TTC549 (cell line): ENCODE results near the gene DIAPH1.

ENCODE experiments used
- FAIRE-seq: peaks from 2 replicates; lab custom pipeline; 2012; peaks lifted over from hg19 to GRCh38; lab: Jason Lieb, UNC

DIAPH1 gene

GRCh38 chr5:141518618-141519015 lies 100.2 kb downstream of the DIAPH1 start:
- FAIRE-seq = no peak

DNA sequence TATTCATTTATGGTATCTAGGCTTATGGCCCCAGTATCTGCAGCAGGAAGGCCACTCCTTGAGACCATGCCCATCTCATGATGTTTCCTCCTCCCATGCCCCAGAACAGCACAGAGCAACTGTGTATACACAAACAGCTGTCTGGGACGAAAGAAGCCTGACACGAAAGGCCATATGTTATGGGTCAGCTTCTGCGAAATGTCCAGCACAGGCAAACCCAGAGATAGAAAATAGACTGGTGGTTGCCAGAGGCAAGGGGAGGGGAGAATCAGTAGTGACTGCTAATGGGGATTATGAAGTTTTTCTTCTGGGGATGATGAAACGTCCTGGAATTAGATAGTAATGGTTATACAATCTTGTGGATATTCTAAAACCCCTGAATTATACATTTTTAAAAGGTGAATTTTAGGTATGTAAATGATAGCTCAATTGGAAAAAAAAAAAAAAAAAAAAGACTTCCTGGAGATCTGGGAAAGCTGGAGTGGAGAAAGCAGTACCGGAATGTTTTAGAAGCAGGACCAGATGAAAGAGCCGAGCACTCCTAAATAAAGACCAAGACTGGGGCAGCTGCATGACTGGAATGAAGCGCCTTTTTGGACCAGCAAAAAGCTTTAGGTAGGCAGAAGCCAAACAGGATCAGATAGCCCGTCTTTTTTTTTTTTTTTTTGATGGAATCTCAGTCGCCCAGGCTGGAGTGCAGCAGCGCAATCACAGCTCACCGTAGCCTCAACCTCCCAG lies 100.8 kb downstream of the DIAPH1 start:
- no peak for FAIRE-seq

DNA sequence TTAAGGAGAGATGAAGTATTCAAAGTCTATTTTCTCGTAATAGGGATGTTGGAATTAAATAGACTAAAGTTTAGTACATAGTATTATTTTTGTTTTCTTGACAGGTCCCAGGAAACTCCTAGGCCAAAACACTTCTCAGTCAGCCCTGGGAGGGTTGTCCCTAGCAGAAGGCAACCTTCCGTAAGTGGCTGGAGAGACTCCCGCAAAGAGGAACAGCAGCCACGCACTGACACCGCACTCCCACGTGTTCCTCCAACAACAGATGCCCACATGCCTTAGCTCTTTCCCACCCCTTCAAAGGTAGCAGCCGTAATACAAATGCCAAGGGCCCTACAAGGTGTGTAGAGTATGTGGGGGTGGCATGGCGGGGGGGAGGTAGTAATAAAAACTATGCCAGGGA lies 101.5 kb downstream of the DIAPH1 start:
- FAIRE-seq = no peak

GRCh38 chr5:141516672-141517025 lies 102.2 kb downstream of the DIAPH1 start:
- FAIRE-seq = no peak

DNA sequence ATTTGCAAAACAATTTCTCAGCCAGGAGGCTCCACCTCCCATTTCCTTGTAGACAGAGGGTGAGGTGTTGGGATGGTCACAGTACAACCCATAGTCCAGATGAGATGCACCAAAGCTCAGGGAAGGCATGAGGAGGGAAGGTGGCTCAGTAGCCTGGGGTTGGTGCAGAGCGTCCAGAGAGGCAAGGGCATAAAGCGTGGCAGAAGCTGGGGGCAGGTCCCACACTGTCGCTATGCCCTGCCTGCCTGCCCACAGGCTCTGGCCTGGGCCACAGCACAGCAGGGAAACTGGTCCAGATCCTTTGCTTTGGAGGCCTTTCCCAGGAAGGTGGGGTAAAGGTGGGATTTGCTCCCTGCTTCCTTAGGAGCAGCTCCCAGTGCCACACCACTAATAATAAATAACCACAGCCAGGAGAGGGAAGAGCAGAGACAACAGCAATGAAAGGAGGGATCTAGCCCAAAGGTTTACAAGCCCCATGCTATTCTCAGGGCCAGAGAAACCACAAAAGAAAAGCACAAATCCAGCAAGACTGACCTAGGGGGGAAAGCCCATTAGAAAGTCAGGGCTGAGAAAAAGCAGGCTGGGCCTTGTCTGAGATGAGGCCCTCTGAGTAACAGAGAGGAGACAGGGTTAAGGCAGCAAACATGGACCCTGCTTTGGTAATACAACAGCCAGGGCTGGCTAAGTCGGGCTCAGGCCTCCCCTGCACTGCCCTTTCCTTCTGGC lies 102.7 kb downstream of the DIAPH1 start:
- FAIRE-seq = no peak

DNA sequence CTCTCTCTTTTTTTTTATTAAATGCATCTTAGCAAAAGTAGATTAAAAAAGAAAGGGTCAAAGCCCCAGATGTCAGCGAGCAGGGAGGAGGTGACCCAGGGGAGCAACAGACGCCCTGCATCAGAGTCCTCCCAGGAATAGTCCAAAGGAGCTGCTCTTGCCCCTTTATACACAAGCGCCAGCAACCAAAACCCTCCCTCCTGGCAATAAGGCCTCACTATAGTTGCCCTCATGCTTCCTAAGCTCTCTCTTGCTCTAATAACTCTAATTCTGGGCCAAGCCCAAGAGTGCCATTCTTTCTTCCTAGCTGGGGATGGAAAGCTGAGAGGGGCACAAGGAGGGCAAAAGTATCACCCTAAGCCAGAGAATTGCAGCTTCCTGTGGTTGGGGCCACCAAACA lies 103.7 kb downstream of the DIAPH1 start:
- FAIRE-seq = no peak

GRCh38 chr5:141514330-141515133 lies 104.3 kb downstream of the DIAPH1 start:
- FAIRE-seq = no peak

DNA sequence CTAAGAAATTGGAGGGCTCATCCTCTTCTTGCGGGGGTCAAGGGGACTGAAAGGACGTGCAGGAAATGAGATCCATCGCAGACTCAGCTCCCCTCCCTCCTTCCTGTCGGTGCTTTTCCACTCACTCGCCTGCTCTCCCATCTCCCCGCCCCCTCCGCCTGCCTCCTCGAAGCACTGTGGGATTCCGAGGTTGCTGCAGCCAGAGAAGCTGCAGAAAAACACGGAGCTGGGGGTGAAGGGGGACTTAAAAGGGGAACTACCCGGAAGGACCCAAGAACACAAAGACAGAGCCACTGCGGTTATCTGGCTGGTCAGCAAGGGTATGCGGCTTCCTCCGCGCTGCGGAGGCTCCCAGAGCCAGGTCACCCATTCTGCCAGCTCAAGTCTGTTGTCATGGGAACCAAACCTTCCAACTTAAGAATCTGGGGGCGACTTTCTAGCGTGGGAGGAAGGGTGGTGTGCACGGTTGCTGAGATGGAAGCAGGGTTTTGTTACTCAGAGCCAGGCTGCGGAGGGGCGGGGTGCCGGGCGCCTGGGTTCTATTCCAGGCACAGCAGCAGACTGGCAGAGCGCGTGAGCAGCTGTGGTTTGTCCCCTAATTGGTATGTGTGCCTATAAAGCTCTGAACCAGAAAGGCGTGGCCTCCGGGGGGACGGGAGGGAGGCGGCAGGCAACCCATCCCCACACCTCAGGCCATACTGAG lies 105.0 kb downstream of the DIAPH1 start:
- FAIRE-seq = no peak

DNA sequence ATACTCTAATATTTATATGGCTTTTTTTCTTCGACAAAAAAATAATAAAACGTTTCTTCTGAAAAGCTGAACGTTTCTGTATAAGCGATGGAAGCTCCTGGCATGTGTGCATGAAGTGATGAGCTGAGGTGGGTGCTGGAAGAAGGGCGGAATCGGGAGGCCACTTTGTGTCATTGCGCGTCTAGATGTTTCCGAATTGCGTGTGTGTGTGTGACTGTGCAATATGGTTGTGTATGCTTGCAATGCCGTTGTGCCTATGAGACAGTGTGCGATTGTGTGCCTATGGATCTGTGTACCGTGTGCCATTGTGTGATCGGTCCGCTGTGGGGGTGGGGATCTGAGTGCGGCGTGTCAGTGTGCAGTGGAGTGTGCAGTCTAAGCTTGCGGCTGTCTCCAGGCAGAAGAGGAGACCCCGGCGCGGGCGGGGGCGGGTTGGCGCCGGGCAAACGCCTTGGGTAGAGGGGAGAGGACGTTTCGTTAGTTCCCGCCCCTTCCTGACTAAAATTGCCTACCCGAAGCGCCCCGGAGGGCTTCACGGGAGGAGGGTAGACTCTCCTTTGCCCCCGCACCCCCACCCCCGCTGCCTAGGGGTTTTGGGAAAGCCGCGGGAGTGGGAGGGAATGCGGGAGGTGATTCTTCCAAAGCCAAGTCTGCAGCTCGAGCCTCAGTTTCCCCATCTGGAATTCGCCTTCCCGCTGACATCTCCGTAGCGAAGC lies 105.7 kb downstream of the DIAPH1 start:
- no peak for FAIRE-seq

DNA sequence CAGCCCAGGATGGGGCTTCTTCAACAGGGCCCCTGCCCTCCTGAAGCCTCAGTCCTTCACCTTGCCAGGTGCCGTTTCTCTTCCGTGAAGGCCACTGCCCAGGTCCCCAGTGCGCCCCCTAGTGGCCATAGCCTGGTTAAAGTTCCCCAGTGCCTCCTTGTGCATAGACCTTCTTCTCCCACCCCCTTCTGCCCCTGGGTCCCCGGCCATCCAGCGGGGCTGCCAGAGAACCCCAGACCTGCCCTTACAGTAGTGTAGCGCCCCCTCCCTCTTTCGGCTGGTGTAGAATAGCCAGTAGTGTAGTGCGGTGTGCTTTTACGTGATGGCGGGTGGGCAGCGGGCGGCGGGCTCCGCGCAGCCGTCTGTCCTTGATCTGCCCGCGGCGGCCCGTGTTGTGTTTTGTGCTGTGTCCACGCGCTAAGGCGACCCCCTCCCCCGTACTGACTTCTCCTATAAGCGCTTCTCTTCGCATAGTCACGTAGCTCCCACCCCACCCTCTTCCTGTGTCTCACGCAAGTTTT lies 106.3 kb downstream of the DIAPH1 start:
- no peak for FAIRE-seq

DNA sequence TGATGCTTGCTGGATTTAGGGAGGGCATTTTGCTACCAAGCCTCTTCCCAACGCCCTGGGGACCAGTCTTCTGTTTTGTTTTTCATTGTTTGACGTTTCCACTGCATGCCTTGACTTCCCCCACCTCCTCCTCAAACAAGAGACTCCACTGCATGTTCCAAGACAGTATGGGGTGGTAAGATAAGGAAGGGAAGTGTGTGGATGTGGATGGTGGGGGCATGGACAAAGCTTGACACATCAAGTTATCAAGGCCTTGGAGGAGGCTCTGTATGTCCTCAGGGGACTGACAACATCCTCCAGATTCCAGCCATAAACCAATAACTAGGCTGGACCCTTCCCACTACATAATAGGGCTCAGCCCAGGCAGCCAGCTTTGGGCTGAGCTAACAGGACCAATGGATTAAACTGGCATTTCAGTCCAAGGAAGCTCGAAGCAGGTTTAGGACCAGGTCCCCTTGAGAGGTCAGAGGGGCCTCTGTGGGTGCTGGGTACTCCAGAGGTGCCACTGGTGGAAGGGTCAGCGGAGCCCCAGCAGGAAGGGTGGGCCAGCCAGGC lies 107.0 kb downstream of the DIAPH1 start:
- no peak for FAIRE-seq

- no peak for FAIRE-seq
Observed at GRCh38 chr5:141510850-141511601, 107.8 kb downstream of the DIAPH1 start.

GRCh38 chr5:141510160-141510559 lies 108.6 kb downstream of the DIAPH1 start:
- FAIRE-seq = no peak

- no peak for FAIRE-seq
Observed at GRCh38 chr5:141508798-141509611, 109.8 kb downstream of the DIAPH1 start.

- FAIRE-seq = no peak
Observed at GRCh38 chr5:141508440-141508797, 110.4 kb downstream of the DIAPH1 start.

- FAIRE-seq = no peak
Observed at GRCh38 chr5:141507387-141508091, 111.3 kb downstream of the DIAPH1 start.

GRCh38 chr5:141506381-141507155 lies 112.2 kb downstream of the DIAPH1 start:
- no peak for FAIRE-seq

DNA sequence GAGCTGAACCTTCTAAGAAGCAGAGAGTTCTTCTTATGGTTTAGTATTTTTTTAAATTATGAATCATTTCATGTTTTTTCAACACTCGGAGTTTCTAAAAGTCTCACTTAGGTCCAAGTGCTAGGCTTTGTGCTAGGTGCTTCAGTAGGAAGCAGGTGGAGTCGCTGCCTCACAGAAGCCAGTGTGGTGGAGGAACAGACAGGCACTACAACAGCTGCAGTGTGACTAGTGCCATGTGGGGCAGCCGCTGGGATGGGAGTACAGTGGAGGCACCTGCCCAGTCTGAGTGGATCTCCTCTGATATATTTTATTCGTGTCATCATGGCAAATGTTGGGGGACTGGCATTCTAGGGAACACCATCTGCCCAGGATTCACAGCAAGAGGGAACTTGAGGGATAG lies 114.6 kb downstream of the DIAPH1 start:
- FAIRE-seq = no peak
